Activated CD8-positive, alpha-beta memory T cell treated with anti-CD3 and anti-CD28 coated beads for 4 hours (primary cell): Measurements from ENCODE around the gene DAZAP1.
"Not testable (repeated sequence)": the region's sequence is repeated elsewhere in the genome, so short reads cannot be mapped to it uniquely, and the experiment has no call there.

Source experiments
- DNase-seq, 2 donors: peaks; one replicate each; pipeline ENCODE4 v3.0.0-alpha.2; 2020; ENCODE audit warnings: low read depth in 2 of 2

The DAZAP1 gene

DNA sequence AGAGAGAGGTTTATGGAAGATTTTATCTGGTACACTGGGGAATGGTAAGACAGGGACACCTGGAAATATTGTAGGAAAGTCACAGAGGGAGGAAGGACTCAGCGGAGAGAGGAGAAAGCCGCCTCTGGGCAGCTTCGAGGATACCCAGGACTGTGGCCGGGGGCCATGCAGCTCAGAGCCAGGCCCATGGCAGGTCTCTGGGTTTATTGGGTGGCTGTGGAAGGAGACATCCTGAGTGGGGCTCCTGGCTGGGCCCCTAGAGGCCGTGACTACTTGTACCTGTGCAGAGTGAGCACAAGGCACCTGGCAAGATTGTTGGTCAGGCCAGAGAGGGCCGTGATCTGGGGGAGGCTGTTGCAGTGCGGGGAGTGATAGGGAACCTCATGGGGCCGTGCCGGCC lies 3.4 kb downstream of the DAZAP1 start:
- no peak for DNase-seq

DNA sequence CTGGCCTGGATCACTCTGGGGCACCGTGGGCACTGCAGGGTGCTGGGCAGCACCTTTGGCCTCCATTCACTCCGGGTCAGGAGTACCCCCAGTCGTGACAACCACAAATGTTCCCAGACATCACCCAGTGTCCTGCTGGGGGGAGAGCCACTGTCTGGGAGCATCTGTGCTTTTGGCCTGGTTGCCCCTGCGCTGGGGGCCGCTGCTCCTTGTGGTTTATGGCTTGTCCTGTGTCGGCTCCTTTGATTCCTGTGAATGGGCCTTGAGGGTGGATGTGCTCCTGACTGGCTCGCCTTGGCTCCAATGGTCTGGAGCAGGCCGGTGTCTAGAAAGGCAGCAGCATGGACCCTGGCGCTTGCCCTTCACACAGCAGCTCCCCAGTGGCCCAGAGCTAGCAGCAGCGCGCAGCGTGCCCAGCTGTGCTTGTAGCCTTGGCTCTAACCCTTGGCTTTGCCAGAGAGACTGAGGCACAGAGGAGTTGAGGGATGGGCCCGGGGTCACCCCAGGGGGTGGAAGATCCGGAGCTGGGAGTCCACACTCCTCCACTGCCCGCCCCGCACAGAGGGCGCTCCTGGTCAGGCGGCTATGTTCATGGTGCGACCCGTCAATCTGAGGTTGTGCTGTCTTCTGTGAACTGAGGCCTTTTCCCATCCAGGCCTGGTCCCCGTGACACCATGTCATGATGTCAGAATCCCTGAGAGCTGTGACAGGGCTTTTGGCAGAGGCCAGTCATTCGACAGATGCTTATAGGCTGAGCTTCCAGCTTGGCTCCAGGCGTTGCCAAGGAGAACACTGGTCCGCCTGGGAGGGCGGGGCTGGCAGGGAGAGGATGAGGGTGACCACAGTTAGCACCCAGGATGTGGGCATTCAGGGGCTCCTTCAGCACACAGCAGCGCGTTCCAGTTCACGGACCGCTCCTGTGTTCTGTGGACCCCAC lies 4.1 kb downstream of the DAZAP1 start:
- no peak for DNase-seq

DNA sequence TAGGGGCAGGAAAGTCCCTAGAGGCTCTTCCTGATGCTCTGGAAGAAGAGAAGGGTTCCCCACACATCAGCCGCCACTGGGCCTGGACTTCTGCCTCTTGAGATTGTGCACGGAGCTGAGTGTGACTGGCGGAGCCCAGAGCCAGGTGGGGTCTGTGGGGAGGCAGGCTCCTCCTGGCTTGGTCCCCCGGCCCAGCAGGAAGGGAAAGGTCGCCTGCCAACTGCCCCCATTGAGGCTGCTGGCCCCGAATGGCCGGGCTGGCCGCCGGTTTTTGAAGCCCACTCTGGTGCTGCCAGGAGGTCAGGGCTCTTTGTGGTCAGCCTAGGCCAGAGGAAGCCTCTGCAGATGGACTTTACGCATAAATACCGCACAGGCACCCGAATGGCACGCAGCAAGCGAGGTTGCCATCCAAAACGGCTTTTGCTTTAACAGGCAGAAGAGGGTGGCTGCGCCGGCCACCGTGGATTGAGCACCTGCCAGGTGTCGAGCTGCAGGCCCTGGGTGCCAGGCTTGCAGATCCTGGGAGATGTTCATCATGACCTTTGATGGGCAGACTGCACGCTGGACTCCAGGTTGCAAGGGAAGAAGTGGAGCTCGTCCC lies 5.0 kb downstream of the DAZAP1 start:
- DNase-seq, result no peak

DNA sequence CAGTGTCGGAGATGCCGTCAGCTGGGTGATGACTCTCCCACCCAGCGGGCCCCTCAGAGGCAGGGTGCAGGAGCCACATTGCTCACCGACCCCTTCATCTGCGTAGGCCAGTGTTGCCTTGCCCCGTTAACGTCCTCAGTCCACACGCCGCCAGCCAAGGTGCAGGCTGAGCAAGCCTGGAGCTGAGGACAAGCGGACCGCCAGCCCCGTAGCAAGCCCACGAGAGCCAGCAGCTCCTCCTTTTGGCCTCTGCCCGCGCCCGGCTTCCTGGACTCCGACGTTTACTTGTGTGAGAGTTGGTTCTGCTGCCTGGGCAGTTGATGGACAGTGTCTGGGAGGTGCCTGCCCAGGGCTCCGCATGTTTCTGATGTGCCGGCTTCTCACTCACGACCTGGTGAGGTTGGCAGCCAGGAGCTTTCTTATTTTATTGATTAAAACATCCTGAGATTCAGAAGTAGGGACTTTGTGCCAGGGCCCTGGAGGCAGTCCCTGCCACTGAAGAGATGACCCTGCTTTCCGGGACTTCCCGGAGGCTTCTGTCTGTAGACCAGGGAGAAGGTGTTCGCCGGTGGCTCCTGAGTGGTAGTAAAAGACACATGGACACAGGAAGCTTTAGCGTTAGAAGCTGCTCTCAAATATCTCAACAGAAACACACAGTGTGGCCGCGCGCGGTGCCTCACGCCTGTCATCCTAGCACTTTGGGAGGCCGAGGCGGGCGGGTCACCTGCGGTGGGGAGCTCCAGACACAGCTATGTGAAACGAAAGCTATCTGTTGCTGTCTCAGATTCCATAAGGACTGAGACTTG lies 5.8 kb downstream of the DAZAP1 start:
- no peak for DNase-seq

DNA sequence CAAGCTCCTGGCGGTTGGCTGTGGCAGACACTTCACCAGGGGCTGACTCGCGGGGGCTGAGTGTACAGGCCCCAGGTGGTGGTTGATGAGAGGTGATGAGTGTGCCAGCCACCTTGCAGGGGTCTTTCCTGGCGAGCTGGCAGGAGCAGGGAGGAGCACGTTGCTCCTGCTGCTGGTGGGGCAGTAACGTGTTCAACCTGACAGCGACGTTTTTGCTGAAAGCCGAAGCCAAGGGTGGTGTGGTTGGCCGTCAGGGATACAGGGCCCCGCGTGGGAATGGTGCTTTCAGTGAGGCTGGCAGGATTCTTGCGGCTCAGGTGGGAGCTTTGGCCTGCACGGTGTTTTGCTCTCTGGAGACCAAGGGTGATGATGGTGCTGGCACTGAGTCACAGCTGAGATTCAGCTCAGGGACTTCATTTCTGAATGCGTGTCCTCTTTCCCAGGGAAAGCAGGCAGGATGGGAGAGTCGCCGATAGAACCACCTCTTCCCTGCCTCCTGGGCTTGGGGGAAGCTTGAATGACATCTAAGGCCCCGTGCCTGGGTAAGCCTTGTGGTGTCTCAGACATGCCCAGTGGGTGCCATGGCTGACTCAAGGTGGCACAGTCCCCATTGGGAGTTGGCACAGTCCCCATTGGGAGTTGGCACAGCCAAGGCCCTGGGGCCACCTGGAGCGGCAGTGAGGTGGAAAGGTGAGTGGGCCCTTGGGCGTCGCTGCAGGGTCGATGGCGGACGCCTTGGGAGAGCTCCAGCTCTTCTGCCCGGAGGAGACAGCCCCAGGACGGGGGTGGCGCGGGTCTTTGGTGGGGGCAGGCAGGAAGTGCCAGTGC lies 8.8 kb downstream of the DAZAP1 start:
- DNase-seq, result no peak

DNA sequence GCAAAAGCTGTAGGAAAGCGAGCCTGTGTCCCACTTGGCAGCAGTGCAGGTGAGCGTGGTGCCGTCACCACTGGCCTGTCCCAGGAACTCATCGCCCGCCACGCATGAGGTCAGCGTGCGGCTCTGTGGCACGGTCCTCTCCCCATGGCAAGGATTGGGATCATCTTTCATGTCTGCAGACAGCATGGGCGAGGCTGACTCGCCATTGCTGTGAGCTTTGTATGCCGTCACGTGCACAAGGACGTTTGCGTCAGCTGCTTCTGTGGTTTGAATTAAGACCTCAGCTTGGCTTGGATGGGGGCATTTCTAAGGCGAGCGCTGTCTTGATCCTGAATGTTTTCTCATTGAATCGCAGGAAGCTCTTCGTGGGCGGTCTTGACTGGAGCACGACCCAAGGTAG lies 9.8 kb downstream of the DAZAP1 start:
- no peak for DNase-seq

DNA sequence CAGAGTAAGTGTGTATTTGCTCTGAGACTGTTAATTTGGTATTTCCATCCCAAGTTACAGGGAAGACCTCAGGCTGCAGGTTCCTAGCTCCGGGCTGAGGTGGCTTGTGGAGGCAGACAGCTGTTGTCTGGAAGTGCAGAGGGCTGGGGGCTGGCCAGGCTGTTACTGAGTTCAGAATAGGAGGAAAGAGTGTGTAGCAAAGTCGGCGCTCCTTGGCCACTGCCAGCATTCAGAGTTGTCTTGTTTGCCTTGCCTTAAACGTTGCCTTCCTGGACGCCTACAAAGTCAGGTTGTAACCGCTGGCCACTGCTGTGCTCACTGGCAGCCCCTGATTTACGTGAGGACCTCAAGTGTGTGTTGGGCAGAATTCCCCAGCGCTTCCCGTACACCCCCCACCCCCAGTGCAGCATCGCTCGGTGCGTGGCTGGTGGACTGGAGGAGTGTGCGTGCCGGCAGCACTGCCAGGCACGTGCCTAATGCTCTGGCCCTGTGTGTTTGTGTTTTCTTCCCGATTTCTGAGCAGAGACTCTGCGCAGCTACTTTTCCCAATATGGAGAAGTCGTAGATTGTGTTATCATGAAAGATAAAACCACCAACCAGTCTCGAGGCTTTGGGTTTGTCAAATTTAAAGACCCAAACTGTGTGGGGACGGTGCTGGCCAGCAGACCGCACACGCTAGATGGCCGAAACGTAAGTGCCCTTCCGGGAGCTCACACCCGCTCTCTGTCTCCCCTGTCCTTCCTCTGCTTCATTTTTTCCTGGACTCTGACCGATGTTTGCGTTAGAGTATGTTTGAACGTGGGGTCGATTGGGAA lies 10.5 kb downstream of the DAZAP1 start:
- no peak for DNase-seq

DNA sequence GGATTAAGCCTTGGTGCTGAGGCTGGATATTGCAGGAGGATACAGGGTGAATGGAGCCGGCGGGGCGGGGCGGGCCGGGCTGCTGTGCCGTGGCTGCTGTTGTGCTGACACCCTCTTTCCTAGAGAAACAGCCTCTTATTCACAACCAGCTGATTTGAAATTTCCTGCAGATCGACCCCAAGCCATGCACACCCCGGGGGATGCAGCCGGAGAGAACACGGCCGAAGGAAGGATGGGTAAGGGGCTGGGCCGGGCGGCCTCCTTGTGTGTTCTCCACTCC lies 11.1 kb downstream of the DAZAP1 start:
- DNase-seq, result no peak

DNA sequence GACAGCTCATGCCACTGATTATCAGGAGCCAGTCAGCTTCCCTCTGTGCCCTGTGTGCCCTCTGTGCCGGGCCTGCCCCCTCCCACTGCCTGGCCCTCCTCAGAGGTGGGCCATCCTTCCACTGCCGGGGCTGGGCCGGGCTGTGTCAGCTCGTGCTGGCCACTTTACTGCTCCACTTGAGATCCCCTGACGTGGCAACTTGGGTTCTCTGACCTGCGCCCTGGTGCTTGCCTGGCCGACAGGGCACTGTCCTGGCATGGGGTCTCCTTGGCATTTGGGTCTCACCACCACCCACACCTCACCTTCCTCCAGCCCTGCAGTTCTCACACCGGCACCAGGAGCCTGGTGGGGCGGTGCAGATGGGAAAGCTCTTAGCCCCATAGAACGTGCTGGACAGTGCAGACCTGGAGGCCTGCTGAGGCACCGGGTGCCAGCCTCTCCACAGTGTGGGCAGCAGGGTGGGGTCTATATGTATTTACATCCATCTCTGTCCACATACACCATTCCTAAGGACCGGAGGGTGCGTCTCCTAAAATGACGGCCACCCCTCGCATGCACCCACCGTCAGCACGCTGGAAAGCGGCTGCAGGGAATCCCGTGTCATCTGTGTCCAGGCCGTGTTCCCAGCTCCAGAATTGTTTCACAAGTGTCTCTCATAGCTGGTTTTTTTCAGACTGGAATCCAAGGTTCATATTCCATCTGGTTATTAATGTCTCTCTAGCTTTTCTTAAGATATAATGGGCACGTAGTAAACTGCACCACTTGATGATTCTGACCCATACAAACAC lies 11.8 kb downstream of the DAZAP1 start:
- DNase-seq, result no peak

DNA sequence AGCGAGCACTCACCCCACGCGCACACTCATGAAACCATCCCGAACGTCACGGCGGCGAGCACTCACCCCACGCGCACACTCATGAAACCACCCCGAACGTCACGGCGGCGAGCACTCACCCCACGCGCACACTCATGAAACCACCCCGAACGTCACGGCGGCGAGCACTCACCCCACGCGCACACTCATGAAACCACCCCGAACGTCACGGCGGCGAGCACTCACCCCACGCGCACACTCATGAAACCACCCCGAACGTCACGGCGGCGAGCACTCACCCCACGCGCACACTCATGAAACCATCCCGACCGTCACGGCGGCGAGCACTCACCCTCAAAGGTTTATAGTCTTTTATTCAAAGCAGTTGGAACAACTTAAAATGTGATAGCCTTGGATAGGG lies 12.7 kb downstream of the DAZAP1 start:
- DNase-seq, result not testable (repeated sequence)

DNA sequence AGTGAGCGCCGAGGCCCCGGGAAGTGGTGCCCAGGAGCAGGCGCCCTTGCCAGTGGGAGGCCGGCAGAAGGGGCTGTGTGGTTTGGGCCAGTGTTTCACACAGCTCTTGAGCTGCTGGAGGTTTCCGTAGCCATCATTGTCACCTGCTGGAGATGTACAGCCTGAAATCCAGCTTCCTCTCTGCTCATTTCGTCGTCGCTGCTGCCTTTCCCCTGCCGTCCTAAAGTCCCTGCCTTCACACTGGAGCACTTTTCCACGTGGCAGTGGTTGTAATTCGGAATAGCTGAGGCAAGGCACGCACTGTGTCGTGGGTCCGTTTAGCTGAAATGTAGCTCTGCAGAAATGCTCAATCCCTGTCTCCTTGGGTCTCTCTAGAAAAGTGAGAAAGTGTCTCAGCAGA lies 13.2 kb downstream of the DAZAP1 start:
- no peak for DNase-seq

DNA sequence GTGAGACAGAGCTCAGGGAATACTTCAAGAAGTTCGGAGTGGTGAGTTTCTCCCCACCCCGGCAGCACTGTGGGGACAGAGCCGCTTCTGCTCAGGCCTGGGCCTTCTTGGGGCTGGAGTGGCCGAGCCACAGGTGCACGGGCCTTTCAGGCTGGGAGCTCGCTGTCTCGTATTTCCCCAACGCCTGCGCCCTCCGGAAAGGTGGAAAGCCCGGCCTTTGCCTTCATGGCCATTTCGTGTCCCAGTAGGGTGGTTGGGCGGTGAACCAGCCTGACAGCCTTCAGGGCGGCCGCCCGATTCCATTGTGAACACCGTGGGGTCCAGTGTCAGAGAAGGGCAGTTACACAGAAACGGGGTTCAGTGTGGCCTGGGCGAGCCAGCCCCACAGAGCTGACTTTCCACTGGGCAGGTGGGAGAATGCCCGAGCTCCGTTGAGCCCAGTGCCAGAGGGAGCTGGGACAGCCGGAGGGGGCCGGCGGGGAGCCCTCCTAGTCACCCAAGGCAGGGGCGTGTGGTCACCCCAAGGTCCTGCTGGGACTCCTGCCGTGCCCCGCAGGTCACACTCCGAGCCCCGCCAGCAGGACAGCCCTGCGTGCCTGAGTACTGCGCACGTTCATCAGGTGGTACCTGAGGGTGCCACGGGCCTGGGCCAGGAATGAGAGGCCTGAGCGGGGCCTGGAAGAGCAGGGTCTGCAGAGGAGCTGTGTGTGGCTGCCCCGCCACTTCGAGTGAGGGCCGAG lies 14.0 kb downstream of the DAZAP1 start:
- DNase-seq, result no peak

DNA sequence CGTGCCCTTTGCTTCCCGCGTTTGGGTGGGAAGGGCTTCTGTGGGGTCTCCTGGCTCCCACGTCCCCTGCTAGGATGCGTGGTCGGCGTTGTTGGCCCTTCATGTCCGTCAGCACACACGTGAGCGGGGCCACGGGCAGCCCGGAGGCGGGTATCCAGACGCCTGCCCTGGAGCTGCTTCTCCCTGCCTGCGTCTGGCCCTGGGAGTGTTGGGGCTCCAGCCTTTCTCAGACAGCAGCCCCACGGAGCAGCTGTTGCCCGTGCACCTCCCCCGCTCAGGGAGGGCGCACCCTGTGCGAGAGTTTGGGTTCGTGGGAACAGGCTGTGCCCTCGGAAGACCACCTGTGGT lies 14.5 kb downstream of the DAZAP1 start:
- DNase-seq, result no peak

DNA sequence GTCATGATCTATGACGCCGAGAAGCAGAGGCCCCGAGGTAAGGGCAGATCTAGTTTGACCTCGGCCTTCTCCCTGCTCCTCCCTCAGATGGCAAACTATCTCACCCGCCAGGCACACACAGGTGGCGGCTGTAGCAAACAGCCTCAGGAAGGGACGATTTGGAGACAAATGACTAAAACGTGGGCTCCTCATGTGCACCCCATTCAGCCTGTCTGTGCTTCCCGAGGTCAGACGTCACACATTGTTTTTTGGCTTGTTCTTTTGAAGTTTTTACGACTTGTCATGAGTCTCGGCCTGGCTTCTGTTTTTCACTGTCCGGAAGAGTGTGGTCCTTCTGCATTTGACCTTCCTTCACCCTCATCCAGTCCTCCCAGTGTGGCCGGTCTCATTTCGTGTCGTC lies 15.0 kb downstream of the DAZAP1 start:
- DNase-seq, result no peak

DNA sequence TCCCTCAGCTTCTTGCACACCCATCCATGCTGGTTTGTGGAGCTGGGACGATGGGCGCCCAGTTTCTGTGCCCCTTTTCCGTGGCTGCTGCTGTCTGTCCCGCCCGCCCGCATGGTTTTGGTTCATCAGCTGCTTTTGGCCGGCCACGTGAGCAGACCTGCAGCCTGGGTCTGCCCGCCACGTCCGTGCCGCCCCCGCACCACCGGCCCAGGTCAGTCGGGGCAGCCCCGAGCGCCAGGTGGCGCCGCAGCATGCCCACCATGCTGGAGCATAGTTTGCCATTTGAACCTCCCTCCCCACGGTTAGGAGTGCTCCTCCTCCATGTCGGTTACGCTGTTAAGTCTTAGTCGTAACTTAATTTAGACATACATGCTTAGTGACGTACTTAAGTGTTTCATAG lies 15.6 kb downstream of the DAZAP1 start:
- no peak for DNase-seq

DNA sequence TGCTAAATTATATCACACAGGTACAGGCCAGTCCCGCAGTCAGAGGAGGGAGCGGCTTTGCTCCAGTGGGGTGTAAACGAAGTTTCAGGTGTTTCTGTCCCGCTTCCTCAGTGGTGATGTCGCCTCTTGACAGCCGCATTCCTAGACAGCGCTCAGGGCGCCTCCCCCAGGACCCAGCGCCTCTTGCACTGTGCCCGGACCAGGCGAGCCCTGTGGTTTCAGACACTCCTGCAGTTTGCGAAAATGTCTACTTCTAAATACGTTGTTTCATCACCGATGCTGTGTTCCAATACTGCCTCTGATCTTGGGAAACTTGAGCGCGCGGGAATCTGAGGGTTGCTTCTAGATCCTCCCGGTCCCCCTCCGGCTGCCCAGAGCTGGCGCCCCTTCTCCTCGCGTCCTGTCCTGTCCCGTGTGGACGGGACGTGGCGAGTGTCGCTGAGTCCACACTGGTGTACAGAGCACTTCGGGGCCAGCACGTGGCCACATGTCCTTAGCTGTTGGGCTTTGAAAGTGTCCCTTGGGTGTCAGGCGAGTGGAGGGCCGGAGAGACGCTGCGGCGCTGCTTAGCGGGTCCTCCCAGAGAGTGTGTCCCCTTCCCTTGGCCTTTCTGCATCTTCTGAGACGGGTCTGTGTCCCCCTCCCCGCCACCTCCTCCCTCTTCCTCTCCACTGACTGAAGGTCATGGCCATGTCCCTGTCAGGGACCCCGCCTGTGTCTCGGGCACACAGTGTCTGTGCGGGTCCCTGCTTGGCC lies 16.2 kb downstream of the DAZAP1 start:
- DNase-seq, result no peak

DNA sequence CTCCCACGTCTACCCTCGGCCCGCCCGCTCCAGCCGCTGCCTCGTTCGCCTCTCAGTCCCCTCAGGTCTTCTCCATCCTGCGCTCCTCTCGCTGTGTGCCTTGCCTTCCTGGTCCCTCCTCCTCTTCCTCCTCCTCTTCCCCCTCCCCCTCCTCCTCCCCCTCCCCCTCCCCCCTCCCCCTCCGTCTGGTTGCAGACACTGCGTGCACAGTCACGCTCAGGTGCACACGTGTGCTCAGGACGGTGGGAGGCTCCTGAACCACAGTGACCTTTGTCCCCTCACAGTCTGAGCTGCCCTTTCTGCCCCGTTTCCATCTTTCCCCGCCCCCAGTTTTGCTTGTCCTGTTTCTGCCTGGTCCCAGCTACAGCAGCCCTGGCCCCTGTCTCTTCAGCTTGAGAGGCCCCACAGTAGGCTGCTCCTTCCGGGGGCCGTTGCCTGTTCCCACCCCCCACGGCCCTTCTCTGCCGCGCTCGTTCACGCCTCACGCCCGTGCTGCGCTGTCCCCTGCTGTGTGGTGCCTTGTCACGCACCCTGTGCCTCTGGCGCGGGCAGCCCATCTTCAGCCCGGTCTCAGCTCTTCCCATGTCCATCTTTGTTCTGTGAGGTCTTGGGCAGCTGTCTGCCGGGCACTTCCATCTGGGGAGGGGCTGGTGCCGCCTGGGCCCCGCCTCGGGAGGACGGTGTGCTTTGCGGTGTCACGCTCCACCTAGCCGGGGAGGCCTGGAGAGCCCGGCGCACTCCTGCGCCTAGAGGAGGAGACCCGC lies 17.0 kb downstream of the DAZAP1 start:
- no peak for DNase-seq
